Central memory CD8-positive, alpha-beta T cell (primary cell): ENCODE results near the gene PATL2.
A peak's percentile ranks its signal among the peaks of the same experiment; 100 is the strongest.
"Not testable (repeated sequence)": the region's sequence is repeated elsewhere in the genome, so short reads cannot be mapped to it uniquely, and the experiment has no call there.

Source experiments
- ATAC-seq: fragments of 150-1000 bp; cut with Tn5 transposase; replicated peaks from 2 replicates; pipeline ENCODE4 v1.10.0; 2022; ENCODE audit warnings: mild to moderate bottlenecking, moderate FRiP score, moderate number of reproducible peaks; ENCODE audit not compliant: poor library complexity, severe bottlenecking; ENCODE audit errors: extremely low read depth
- DNase-seq, 2 donors: peaks; one replicate each; pipeline ENCODE4 v3.0.0; 2021; ENCODE audit warnings: low spot score in 2 of 2
- H3K27ac Mint-ChIP-seq: one replicate; pipeline ENCODE4 v1.8.0; 2022; ENCODE audit warnings: low read depth, mild to moderate bottlenecking, moderate library complexity, mixed read lengths
- H3K27me3 Mint-ChIP-seq: one replicate; pipeline ENCODE4 v1.8.0; 2022; ENCODE audit warnings: mixed read lengths
- H3K36me3 Mint-ChIP-seq: one replicate; pipeline ENCODE4 v1.8.0; 2022; ENCODE audit warnings: mild to moderate bottlenecking, moderate library complexity, mixed read lengths; ENCODE audit not compliant: insufficient read depth
- H3K4me1 Mint-ChIP-seq: one replicate; pipeline ENCODE4 v1.8.0; 2022; ENCODE audit warnings: mixed read lengths
- H3K4me3 Mint-ChIP-seq: one replicate; pipeline ENCODE4 v1.8.0; 2022; ENCODE audit warnings: mild to moderate bottlenecking, moderate library complexity, mixed read lengths
- H3K9me3 Mint-ChIP-seq: one replicate; pipeline ENCODE4 v1.8.0; 2022; ENCODE audit warnings: mixed read lengths

PATL2 gene

GRCh38 chr15:44715142-44715796 lies 4.1 kb upstream of the PATL2 start:
- no peaks in the 10 kb centered on the region for H3K27me3 Mint-ChIP-seq
- peak overlapping the region; percentile 100 for H3K27ac Mint-ChIP-seq
- H3K36me3 Mint-ChIP-seq: peaks cover 96% of the 10 kb centered on the region
- H3K4me1 Mint-ChIP-seq: peaks cover 87% of the 10 kb centered on the region
- DNase-seq (no peak), ATAC-seq (no peak)
- H3K4me3 Mint-ChIP-seq: peak overlapping the region; percentile 84
- H3K9me3 Mint-ChIP-seq: no peaks in the 10 kb centered on the region

GRCh38 chr15:44713006-44713966 lies 2.2 kb upstream of the PATL2 start:
- H3K4me3 Mint-ChIP-seq: peak overlapping the region; percentile 84
- H3K27me3 Mint-ChIP-seq: no peaks in the 10 kb centered on the region
- H3K27ac Mint-ChIP-seq: peak overlapping the region; percentile 100
- peaks cover 83% of the 10 kb centered on the region for H3K4me1 Mint-ChIP-seq
- H3K36me3 Mint-ChIP-seq: peaks cover 81% of the 10 kb centered on the region
- no peaks in the 10 kb centered on the region for H3K9me3 Mint-ChIP-seq
- ATAC-seq (no peak), DNase-seq (no peak)

DNA sequence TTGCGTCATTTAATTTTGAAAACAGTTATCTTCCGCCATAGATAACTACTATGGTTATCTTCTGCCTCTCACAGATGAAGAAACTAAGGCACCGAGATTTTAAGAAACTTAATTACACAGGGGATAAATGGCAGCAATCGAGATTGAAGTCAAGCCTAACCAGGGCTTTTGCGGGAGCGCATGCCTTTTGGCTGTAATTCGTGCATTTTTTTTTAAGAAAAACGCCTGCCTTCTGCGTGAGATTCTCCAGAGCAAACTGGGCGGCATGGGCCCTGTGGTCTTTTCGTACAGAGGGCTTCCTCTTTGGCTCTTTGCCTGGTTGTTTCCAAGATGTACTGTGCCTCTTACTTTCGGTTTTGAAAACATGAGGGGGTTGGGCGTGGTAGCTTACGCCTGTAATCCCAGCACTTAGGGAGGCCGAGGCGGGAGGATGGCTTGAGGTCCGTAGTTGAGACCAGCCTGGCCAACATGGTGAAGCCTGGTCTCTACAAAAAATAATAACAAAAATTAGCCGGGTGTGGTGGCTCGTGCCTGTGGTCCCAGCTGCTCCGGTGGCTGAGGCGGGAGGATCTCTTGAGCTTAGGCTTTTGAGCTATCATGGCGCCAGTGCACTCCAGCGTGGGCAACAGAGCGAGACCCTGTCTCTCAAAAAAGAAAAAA lies 1.4 kb upstream of the PATL2 start:
- peak; percentile 31 for ATAC-seq
- peak overlapping the region; percentile 84 for H3K4me3 Mint-ChIP-seq
- peaks cover 73% of the 10 kb centered on the region for H3K36me3 Mint-ChIP-seq
- DNase-seq: peak; percentile 47 to 71
- H3K27ac Mint-ChIP-seq: peak overlapping the region; percentile 100
- H3K4me1 Mint-ChIP-seq: peaks cover 83% of the 10 kb centered on the region
- no peaks in the 10 kb centered on the region for H3K9me3 Mint-ChIP-seq
- H3K27me3 Mint-ChIP-seq: no peaks in the 10 kb centered on the region

DNA sequence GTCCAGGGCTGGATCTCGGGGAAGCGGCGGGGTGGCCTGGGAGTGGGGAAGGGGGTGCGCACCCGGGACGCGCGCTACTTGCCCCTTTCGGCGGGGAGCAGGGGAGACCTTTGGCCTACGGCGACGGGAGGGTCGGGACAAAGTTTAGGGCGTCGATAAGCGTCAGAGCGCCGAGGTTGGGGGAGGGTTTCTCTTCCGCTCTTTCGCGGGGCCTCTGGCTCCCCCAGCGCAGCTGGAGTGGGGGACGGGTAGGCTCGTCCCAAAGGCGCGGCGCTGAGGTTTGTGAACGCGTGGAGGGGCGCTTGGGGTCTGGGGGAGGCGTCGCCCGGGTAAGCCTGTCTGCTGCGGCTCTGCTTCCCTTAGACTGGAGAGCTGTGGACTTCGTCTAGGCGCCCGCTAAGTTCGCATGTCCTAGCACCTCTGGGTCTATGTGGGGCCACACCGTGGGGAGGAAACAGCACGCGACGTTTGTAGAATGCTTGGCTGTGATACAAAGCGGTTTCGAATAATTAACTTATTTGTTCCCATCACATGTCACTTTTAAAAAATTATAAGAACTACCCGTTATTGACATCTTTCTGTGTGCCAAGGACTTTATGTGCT lies 721 bp upstream of the PATL2 start:
- H3K27ac Mint-ChIP-seq: peak overlapping the region; percentile 100
- H3K4me1 Mint-ChIP-seq: peaks cover 80% of the 10 kb centered on the region
- no peaks in the 10 kb centered on the region for H3K9me3 Mint-ChIP-seq
- H3K4me3 Mint-ChIP-seq: peak overlapping the region; percentile 84
- peaks cover 67% of the 10 kb centered on the region for H3K36me3 Mint-ChIP-seq
- DNase-seq: peak; percentile 54 to 62
- no peaks in the 10 kb centered on the region for H3K27me3 Mint-ChIP-seq
- ATAC-seq: peak; percentile 30

GRCh38 chr15:44710236-44711095 lies 657 bp downstream of the PATL2 start:
- Mint-ChIP-seq H3K9me3 (no peaks in the 10 kb centered on the region), H3K36me3 (peaks cover 53% of the 10 kb centered on the region), H3K27me3 (no peaks in the 10 kb centered on the region), H3K27ac (peak overlapping the region; percentile 100), H3K4me3 (peak overlapping the region; percentile 84), H3K4me1 (peaks cover 67% of the 10 kb centered on the region)
- DNase-seq: peak in 1 of 2 donors; percentile 32
- peak; percentile 19 for ATAC-seq

DNA sequence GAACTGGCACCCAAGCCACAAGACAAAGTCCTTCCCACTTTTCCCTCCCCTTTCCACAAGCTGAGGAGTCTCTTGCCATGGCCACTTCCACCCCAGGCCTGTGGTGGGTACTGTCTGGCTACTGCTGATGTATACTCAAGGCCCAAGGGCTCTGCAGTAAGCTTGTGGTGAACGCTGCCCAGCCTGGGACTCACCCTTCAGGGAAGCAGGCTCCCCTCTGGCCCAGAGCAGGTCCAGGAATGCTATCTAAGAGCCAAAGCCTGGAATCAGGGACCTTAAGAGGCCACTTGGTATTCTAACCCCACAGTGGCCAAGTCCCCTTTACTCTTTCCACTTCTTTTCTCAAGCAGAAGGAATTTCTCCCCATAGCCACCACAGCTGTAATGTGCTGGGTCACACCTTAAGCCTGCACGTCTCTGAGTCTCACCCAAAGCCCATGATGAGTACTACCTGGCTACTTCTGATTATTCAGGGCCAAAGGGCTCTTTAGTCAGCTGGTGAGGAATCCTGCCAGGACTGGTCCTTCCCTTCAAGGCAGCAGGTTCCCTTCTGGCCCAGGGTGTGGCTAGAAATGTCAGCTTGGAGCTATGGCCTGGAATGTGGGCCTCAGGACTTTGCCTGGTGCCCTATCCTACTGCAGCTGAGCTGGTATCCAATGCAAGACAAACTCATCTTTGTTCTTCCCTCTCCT lies 4.0 kb downstream of the PATL2 start:
- ATAC-seq (no peak), DNase-seq (no peak)
- Mint-ChIP-seq H3K27me3 (no peaks in the 10 kb centered on the region), H3K9me3 (peaks cover 5% of the 10 kb centered on the region), H3K36me3 (peaks cover 21% of the 10 kb centered on the region), H3K27ac (no peak overlapping the region), H3K4me3 (no peak overlapping the region), H3K4me1 (peaks cover 40% of the 10 kb centered on the region)

GRCh38 chr15:44706401-44706800 lies 4.7 kb downstream of the PATL2 start:
- Mint-ChIP-seq H3K9me3 (peaks cover 9% of the 10 kb centered on the region), H3K4me1 (peaks cover 36% of the 10 kb centered on the region), H3K27ac (no peak overlapping the region), H3K27me3 (no peaks in the 10 kb centered on the region), H3K36me3 (peaks cover 14% of the 10 kb centered on the region), H3K4me3 (no peak overlapping the region)
- no peak for ATAC-seq
- no peak for DNase-seq

GRCh38 chr15:44705986-44706385 lies 5.1 kb downstream of the PATL2 start:
- Mint-ChIP-seq H3K4me1 (peaks cover 32% of the 10 kb centered on the region), H3K4me3 (no peak overlapping the region), H3K27me3 (no peaks in the 10 kb centered on the region), H3K27ac (no peak overlapping the region), H3K9me3 (peaks cover 9% of the 10 kb centered on the region), H3K36me3 (peaks cover 10% of the 10 kb centered on the region)
- DNase-seq (no peak), ATAC-seq (no peak)

DNA sequence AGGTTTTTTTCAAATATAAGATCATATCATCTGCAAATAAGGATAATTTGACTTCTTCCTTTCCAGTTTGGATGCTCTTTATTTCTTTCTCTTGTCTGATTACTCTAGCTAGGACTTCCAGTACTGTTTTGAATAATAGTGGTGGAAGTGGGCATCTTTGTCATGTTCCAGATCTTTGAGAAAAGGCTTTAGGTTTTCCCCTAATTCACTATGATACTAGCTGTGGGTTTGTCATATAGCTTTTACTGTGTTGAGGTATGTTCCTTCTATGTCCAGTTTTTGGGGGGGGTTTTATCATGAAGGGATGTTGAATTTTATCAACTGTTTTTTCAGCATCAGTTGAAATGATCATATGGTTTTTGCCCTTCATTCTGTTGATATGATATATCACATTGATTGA lies 10.4 kb downstream of the PATL2 start:
- not testable (repeated sequence) for H3K9me3 Mint-ChIP-seq, ATAC-seq, H3K27ac Mint-ChIP-seq, H3K27me3 Mint-ChIP-seq, H3K36me3 Mint-ChIP-seq, H3K4me3 Mint-ChIP-seq, DNase-seq
- H3K4me1 Mint-ChIP-seq: peaks cover 21% of the 10 kb centered on the region

GRCh38 chr15:44698641-44699040 lies 12.5 kb downstream of the PATL2 start:
- H3K9me3 Mint-ChIP-seq: peaks cover 9% of the 10 kb centered on the region
- ATAC-seq (no peak), DNase-seq (no peak)
- H3K27me3 Mint-ChIP-seq: no peaks in the 10 kb centered on the region
- no peak overlapping the region for H3K27ac Mint-ChIP-seq
- H3K36me3 Mint-ChIP-seq: peaks cover 2% of the 10 kb centered on the region
- H3K4me3 Mint-ChIP-seq: no peak overlapping the region
- H3K4me1 Mint-ChIP-seq: peaks cover 25% of the 10 kb centered on the region

DNA sequence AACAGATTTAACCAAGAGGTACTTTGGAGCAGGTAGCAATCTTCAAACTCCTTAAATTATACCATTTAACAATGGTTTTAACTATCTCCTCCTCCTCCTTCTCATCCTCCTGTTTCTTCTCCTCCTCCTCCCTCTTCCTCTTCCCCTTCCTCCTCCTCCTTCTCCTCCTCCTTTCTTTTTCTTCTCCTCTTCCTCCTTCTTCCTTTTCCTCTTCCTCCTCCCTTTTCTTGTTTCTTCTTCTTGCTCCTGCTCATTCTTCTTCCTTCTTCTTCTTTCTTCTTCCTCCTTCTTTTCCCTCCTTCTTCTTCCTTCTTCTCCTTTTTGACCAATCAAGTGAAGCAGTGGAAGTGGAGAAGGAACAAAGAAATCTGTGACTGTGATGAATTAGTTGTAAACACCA lies 14.1 kb downstream of the PATL2 start:
- peaks cover 2% of the 10 kb centered on the region for H3K36me3 Mint-ChIP-seq
- peaks cover 25% of the 10 kb centered on the region for H3K4me1 Mint-ChIP-seq
- ATAC-seq (no peak), DNase-seq (no peak)
- no peak overlapping the region for H3K4me3 Mint-ChIP-seq
- peaks cover 3% of the 10 kb centered on the region for H3K9me3 Mint-ChIP-seq
- peak overlapping the region; percentile 64 for H3K27ac Mint-ChIP-seq
- H3K27me3 Mint-ChIP-seq: no peaks in the 10 kb centered on the region
